WTC11 (cell line): ENCODE data around the gene FERMT3. TPM values are rescaled to one million over a fixed set of nuclear protein-coding genes. Genes with fewer than 3 reads are reported as not detected.
"Not testable (repeated sequence)": the region's sequence is repeated elsewhere in the genome, so short reads cannot be mapped to it uniquely, and the experiment has no call there.

Source experiments
- ATAC-seq: fragments of 200-7000 bp; cut with Tn5 transposase; 2 replicates; pipeline ENCODE4 v1.10.0; 2021; ENCODE audit warnings: mild to moderate bottlenecking, moderate library complexity
- CTCF ChIA-PET: fragments of 300-600 bp; sonication (Branson Sonifier 250); formaldehyde crosslinking; loops from one replicate; lab custom pipeline; 2021; ENCODE audit warnings: antibody characterized with exemption; lab: Charles Lee
- POLR2A ChIA-PET: fragments of 350-600 bp; sonication (Branson Sonifier 250); formaldehyde crosslinking; loops from one replicate; lab custom pipeline; 2021; ENCODE audit warnings: antibody characterized with exemption; lab: Charles Lee
- DNase-seq: peaks from one replicate; pipeline ENCODE4 v3.0.0; 2021; ENCODE audit warnings: low spot score
- H3K27ac Mint-ChIP-seq: 2 replicates; pipeline ENCODE4 v1.8.0; 2021; ENCODE audit warnings: mixed read lengths
- H3K27me3 Mint-ChIP-seq: 2 replicates; pipeline ENCODE4 v1.8.0; 2021; ENCODE audit warnings: low read depth, mild to moderate bottlenecking, moderate library complexity, mixed read lengths
- H3K36me3 Mint-ChIP-seq: 2 replicates; pipeline ENCODE4 v1.8.0; 2021; ENCODE audit warnings: mixed read lengths
- H3K4me1 Mint-ChIP-seq: 2 replicates; pipeline ENCODE4 v1.8.0; 2022; ENCODE audit warnings: mixed read lengths
- H3K4me3 Mint-ChIP-seq: 2 replicates; pipeline ENCODE4 v1.8.0; 2021; ENCODE audit warnings: mild to moderate bottlenecking, moderate library complexity, mixed read lengths
- H3K9me3 Mint-ChIP-seq: 2 replicates; pipeline ENCODE4 v1.8.0; 2021; ENCODE audit warnings: mixed read lengths
- ATF1 ChIP-seq: sonication (generic); formaldehyde crosslinking; IDR thresholded peaks from 2 replicates; pipeline ENCODE4 v1.8.1; 2023; ENCODE audit warnings: mild to moderate bottlenecking, moderate library complexity, missing genetic modification reagents
- ESRRA ChIP-seq: sonication (generic); formaldehyde crosslinking; IDR thresholded peaks from 2 replicates; pipeline ENCODE4 v1.8.1; 2022; ENCODE audit warnings: mild to moderate bottlenecking, missing genetic modification reagents, borderline replicate concordance
- ETV6 ChIP-seq: sonication (generic); formaldehyde crosslinking; IDR thresholded peaks from 2 replicates; pipeline ENCODE4 v1.8.1; 2022; ENCODE audit warnings: mild to moderate bottlenecking, missing genetic modification reagents
- FOXK1 ChIP-seq: sonication (generic); formaldehyde crosslinking; IDR thresholded peaks from 2 replicates; pipeline ENCODE4 v1.8.0; 2022; ENCODE audit warnings: mild to moderate bottlenecking, moderate library complexity, missing genetic modification reagents
- FOXP1 ChIP-seq: sonication (generic); formaldehyde crosslinking; IDR thresholded peaks from 2 replicates; pipeline ENCODE4 v1.8.0; 2022; ENCODE audit warnings: missing genetic modification reagents, mild to moderate bottlenecking, moderate library complexity, borderline replicate concordance
- FOXP4 ChIP-seq: sonication (generic); formaldehyde crosslinking; IDR thresholded peaks from 2 replicates; pipeline ENCODE4 v1.8.0; 2022; ENCODE audit warnings: mild to moderate bottlenecking, missing genetic modification reagents
- GTF2I ChIP-seq: fragments of 250-450 bp; sonication (Bioruptor Pico); conservative IDR thresholded peaks from 2 replicates; pipeline ENCODE4 v1.4.0; 2021; ENCODE audit warnings: mild to moderate bottlenecking
- KAT7 ChIP-seq: sonication (generic); formaldehyde crosslinking; IDR thresholded peaks from 2 replicates; pipeline ENCODE4 v1.8.1; 2023; ENCODE audit warnings: missing genetic modification reagents, mild to moderate bottlenecking, borderline replicate concordance
- NFYB ChIP-seq: sonication (generic); formaldehyde crosslinking; conservative IDR thresholded peaks from 2 replicates; pipeline ENCODE4 v1.8.0; 2022; ENCODE audit warnings: low read depth, missing genetic modification reagents
- RELA ChIP-seq: sonication (generic); formaldehyde crosslinking; IDR thresholded peaks from 2 replicates; pipeline ENCODE4 v1.8.1; 2022; ENCODE audit warnings: missing genetic modification reagents, mild to moderate bottlenecking, borderline replicate concordance
- SMAD3 ChIP-seq: sonication (generic); formaldehyde crosslinking; IDR thresholded peaks from 2 replicates; pipeline ENCODE4 v1.8.0; 2022; ENCODE audit warnings: missing genetic modification reagents, mild to moderate bottlenecking, borderline replicate concordance
- TP53 ChIP-seq: sonication (generic); formaldehyde crosslinking; IDR thresholded peaks from 2 replicates; pipeline ENCODE4 v1.8.1; 2023; ENCODE audit warnings: mild to moderate bottlenecking, missing genetic modification reagents
- ZNF416 ChIP-seq: fragments of 250-450 bp; sonication (Bioruptor Pico); IDR thresholded peaks from 2 replicates; pipeline ENCODE4 v1.9.0; 2021; ENCODE audit warnings: mild to moderate bottlenecking, inconsistent platforms
- total RNA-seq: library from RNA; stranded (reverse); gene quantifications from 3 replicates; pipeline ENCODE4 v1.2.3, GENCODE V29; 2021
- TF ChIP-seq, protein P1 (sequence below): fragments of 250-450 bp; sonication (Bioruptor Pico); IDR thresholded peaks from 2 replicates; pipeline ENCODE4 v1.8.0; 2021; ENCODE audit warnings: mild to moderate bottlenecking
- TF ChIP-seq, protein P2 (sequence below): sonication (generic); formaldehyde crosslinking; IDR thresholded peaks from 2 replicates; pipeline ENCODE4 v1.8.1; 2023; ENCODE audit warnings: mild to moderate bottlenecking, missing genetic modification reagents, moderate library complexity

The FERMT3 gene
- total RNA-seq, 1 experiment from 2014 or later, result 3.8 TPM

DNA sequence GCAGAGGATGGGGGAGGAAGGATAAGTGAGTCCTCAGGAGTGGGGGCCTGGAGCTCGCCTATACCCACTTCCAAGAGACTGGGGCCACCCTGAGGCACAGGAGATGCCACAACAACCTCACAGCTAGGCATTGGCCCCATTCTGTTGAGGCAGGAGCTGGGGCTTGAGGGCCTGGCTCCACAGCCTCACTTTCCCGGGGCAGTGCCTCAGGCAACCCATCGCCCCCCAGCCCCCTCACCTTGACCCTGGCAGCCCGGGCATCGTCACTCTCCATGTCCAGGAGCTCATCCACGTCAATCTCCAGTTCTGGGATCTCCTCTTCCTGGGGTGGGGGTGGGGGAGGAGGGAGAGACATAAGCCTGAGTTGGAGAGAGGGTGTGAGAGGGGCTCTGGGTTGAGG is 38.4 kb downstream of the FERMT3 start:
- TF ChIP-seq, protein P1, sequence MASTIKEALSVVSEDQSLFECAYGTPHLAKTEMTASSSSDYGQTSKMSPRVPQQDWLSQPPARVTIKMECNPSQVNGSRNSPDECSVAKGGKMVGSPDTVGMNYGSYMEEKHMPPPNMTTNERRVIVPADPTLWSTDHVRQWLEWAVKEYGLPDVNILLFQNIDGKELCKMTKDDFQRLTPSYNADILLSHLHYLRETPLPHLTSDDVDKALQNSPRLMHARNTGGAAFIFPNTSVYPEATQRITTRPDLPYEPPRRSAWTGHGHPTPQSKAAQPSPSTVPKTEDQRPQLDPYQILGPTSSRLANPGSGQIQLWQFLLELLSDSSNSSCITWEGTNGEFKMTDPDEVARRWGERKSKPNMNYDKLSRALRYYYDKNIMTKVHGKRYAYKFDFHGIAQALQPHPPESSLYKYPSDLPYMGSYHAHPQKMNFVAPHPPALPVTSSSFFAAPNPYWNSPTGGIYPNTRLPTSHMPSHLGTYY (CRISPR knock-in tag), result no peak
- TF ChIP-seq ETV6 (CRISPR knock-in tag), result 0 out of 2 replicates have a peak, but pooled peaks have one; percentile 23
- TF ChIP-seq FOXK1 (CRISPR knock-in tag), result 0 out of 2 replicates have a peak, but pooled peaks have one; percentile 38
- CTCF ChIA-PET, result interaction anchor here (1.9 to 3.2 kb wide), 5 partner anchors 19 to 110 kb away, joined by 5 to 14 read pairs (median 8); partner anchors contain the start of genes NUDT22 and TRPT1
- POLR2A ChIA-PET, result interaction anchor here (0.8 to 1.9 kb wide), 5 partner anchors 22 to 96 kb away, joined by 3 to 6 read pairs (median 4); partner anchors contain the start of genes ESRRA and STIP1
- no peaks in the 10 kb centered on the region for H3K9me3 Mint-ChIP-seq
- H3K36me3 Mint-ChIP-seq, result peaks cover 8% of the 10 kb centered on the region
- no peaks in the 10 kb centered on the region for H3K27me3 Mint-ChIP-seq
- H3K27ac Mint-ChIP-seq, result no peak overlapping the region
- peak overlapping the region; percentile 85 for H3K4me3 Mint-ChIP-seq
- ATAC-seq (no peak), DNase-seq (no peak)
- H3K4me1 Mint-ChIP-seq, result peaks cover 51% of the 10 kb centered on the region

DNA sequence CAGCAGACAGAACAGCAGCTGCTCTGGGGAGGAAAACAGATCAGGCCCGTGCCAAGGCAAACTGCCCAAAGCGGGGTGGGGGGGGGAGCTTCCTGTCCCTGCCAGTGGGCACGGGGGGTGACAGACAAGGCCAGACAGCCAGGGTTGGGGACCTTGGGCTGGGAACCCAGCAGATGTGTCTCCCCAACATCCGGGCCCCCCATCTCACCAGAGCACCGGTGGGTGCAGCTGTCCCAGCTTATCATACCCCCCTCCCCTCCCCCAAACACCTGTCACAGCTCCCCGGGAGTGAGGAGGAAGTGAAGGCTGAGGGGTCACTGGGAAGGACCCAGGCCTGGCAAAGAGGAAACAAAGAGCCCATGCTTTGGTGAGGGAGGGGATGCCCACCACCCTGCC is 38.9 kb downstream of the FERMT3 start:
- ATAC-seq, result no peak
- peaks cover 49% of the 10 kb centered on the region for H3K4me1 Mint-ChIP-seq
- POLR2A ChIA-PET, result interaction anchor here (0.8 to 1.9 kb wide), 5 partner anchors 22 to 60 kb away, joined by 3 to 7 read pairs (median 4); partner anchors contain the start of genes ESRRA and STIP1

GRCh38 chr11:64245797-64246620 is 39.5 kb downstream of the FERMT3 start:
- Mint-ChIP-seq H3K9me3 (no peaks in the 10 kb centered on the region), H3K27me3 (no peaks in the 10 kb centered on the region), H3K4me3 (peak overlapping the region; percentile 85), H3K4me1 (peaks cover 50% of the 10 kb centered on the region), H3K36me3 (peaks cover 8% of the 10 kb centered on the region), H3K27ac (peak overlapping the region; percentile 60)
- ATAC-seq, result no peak
- CTCF ChIA-PET, result interaction anchor here (0.7 to 2.1 kb wide), 8 partner anchors 20 to 109 kb away, joined by 3 to 11 read pairs (median 5); partner anchors contain the start of genes ESRRA, NUDT22 and TRPT1
- TF ChIP-seq KAT7 (CRISPR knock-in tag), result no peak
- TF ChIP-seq FOXP4 (CRISPR knock-in tag), result 0 out of 2 replicates have a peak, but pooled peaks have one; percentile 25
- no peak for TF ChIP-seq SMAD3 (CRISPR knock-in tag)
- 0 out of 2 replicates have a peak, but pooled peaks have one; percentile 1 for TF ChIP-seq ESRRA
- 0 out of 2 replicates have a peak, but pooled peaks have one; percentile 40 for TF ChIP-seq GTF2I (CRISPR knock-in tag)
- no peak for TF ChIP-seq NFYB (CRISPR knock-in tag)
- peak; percentile 36; the same call in 1 of the 2 replicates for TF ChIP-seq FOXP1 (CRISPR knock-in tag)
- no peak for TF ChIP-seq ATF1 (CRISPR knock-in tag)
- TF ChIP-seq RELA, result no peak
- no peak for DNase-seq
- POLR2A ChIA-PET, result interaction anchor here (0.6 to 1.9 kb wide), 10 partner anchors 17 to 465 kb away, joined by 3 to 7 read pairs (median 4); partner anchors contain the start of genes ESRRA, NUDT22, STIP1 and TRPT1

More for the DNA sequence above, 38.9 kb downstream of the FERMT3 start:
- peak overlapping the region; percentile 85 for H3K4me3 Mint-ChIP-seq
- no peaks in the 10 kb centered on the region for H3K9me3 Mint-ChIP-seq
- H3K36me3 Mint-ChIP-seq, result peaks cover 8% of the 10 kb centered on the region
- H3K27ac Mint-ChIP-seq, result no peak overlapping the region
- CTCF ChIA-PET, result interaction anchor here (0.7 to 3.2 kb wide), 5 partner anchors 20 to 86 kb away, joined by 3 to 14 read pairs (median 7); partner anchors contain the start of genes NUDT22 and TRPT1
- no peak for DNase-seq
- TF ChIP-seq ESRRA, result 0 out of 2 replicates have a peak, but pooled peaks have one; percentile 7
- no peak for TF ChIP-seq GTF2I (CRISPR knock-in tag)
- TF ChIP-seq, all 79 proteins: peak for 1
- H3K27me3 Mint-ChIP-seq, result no peaks in the 10 kb centered on the region

GRCh38 chr11:64246621-64246870 is 40.0 kb downstream of the FERMT3 start:
- H3K36me3 Mint-ChIP-seq, DNase-seq, H3K9me3 Mint-ChIP-seq, H3K27ac Mint-ChIP-seq, H3K27me3 Mint-ChIP-seq, ATAC-seq: not testable (repeated sequence)
- CTCF ChIA-PET, result interaction anchor here (0.8 to 2.1 kb wide), 8 partner anchors 21 to 108 kb away, joined by 3 to 11 read pairs (median 6); partner anchors contain the start of genes ESRRA, NUDT22 and TRPT1
- Mint-ChIP-seq H3K4me3 (peak overlapping the region; percentile 88), H3K4me1 (peaks cover 50% of the 10 kb centered on the region)
- POLR2A ChIA-PET, result interaction anchor here (0.7 to 1.7 kb wide), 5 partner anchors 20 to 464 kb away, joined by 3 to 7 read pairs (median 3); partner anchors contain the start of genes NUDT22 and TRPT1
- TF ChIP-seq, protein P2, sequence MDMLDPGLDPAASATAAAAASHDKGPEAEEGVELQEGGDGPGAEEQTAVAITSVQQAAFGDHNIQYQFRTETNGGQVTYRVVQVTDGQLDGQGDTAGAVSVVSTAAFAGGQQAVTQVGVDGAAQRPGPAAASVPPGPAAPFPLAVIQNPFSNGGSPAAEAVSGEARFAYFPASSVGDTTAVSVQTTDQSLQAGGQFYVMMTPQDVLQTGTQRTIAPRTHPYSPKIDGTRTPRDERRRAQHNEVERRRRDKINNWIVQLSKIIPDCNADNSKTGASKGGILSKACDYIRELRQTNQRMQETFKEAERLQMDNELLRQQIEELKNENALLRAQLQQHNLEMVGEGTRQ, result peak; percentile 35; the same call in 1 of the 2 replicates
- 0 out of 2 replicates have a peak, but pooled peaks have one; percentile 20 for TF ChIP-seq TP53
- TF ChIP-seq ZNF416 (CRISPR knock-in tag), result peak; percentile 10; the same call in 1 of the 2 replicates
